Measurements from ENCODE around the gene INMT.

- TF ChIP-seq GATA2 (IDR thresholded peaks at IDR 0.05; ENCODE audit: low read depth, low read length) (no peak), GATA3 (IDR thresholded peaks at IDR 0.05; ENCODE audit: low read depth, low read length) (no peak)
These were observed 28.2 kb upstream of the INMT start for GRCh38 chr7:30723776-30724175.

Measured in SH-SY5Y (cell line).